HepG2 (cell line): ENCODE data around the gene CERS5. TPM values are rescaled to one million over a fixed set of nuclear protein-coding genes. Genes with fewer than 3 reads are reported as not detected.

Source experiments
- ATAC-seq: fragments of 200-7000 bp; cut with Tn5 transposase; 3 replicates; pipeline ENCODE4 v1.9.1; 2020; ENCODE audit warnings: mild to moderate bottlenecking, moderate library complexity
- BruUV-seq: library from RNA; stranded (reverse); fragments of 400-500 nt; replicated peaks from 2 replicates; lab custom pipeline; 2021; lab: Mats Ljungman, UMichigan
- CTCF ChIA-PET: fragments of 300-600 bp; formaldehyde crosslinking; extraction: SDS; loops from one replicate; lab custom pipeline; 2021; ENCODE audit warnings: low total read pairs, inconsistent platforms, low intra/inter-chr PET ratio; lab: Yijun Ruan, JAX
- POLR2A ChIA-PET: fragments of 350-600 bp; sonication (Branson Sonifier 250); formaldehyde crosslinking; loops from one replicate; lab custom pipeline; 2020; ENCODE audit warnings: antibody characterized with exemption, inconsistent platforms; lab: Yijun Ruan, JAX
- DNase-seq: peaks from one replicate; pipeline ENCODE4 v3.0.0-alpha.2; 2015; ENCODE audit warnings: low spot score
- FAIRE-seq: peaks from 3 replicates; lab custom pipeline; 2011; peaks lifted over from hg19 to GRCh38; lab: Jason Lieb, UNC
- H2AFZ ChIP-seq: one replicate; pipeline ENCODE4 v1.6.1; 2011; ENCODE audit warnings: low read length, inconsistent platforms
- H3K27ac ChIP-seq: fragments of 300-600 bp; 3 replicates; pipeline ENCODE4 v1.8.0; 2011; ENCODE audit warnings: mixed run types, mild to moderate bottlenecking, mixed read lengths, low read length, inconsistent platforms; ENCODE audit not compliant: insufficient read depth; ENCODE audit errors: extremely low read length
- H3K27me3 ChIP-seq, 2 experiments: fragments of 200-600 bp in 1 of 2; 2 replicates in 1 of 2; 3 replicates in 1 of 2; pipeline versions ENCODE4 v1.6.0 to v1.8.0; 2011; ENCODE audit warnings: low read length in 2 of 2, mild to moderate bottlenecking in 2 of 2, moderate library complexity in 2 of 2, inconsistent platforms in 1 of 2; ENCODE audit not compliant: insufficient read depth in 2 of 2, control insufficient read depth in 1 of 2
- H3K36me3 ChIP-seq, 2 experiments: fragments of 200-600 bp in 1 of 2; replicated peaks in 1 of 2; 2 replicates in 1 of 2; 3 replicates in 1 of 2; pipeline versions ENCODE4 v1.5.1 to v1.8.0; 2011; ENCODE audit warnings: low read length in 2 of 2, inconsistent platforms in 1 of 2; ENCODE audit not compliant: insufficient read depth in 2 of 2, control insufficient read depth in 1 of 2
- H3K4me1 ChIP-seq: 2 replicates; pipeline ENCODE4 v1.5.1; 2012; ENCODE audit warnings: low read length, inconsistent platforms; ENCODE audit not compliant: insufficient read depth
- H3K4me2 ChIP-seq: 2 replicates; pipeline ENCODE4 v1.6.0; 2011; ENCODE audit warnings: low read depth, low read length, inconsistent platforms
- H3K4me3 ChIP-seq, 3 experiments: fragments of 200-600 bp in 1 of 3; sonication (generic), shearing (Covaris generic) in 1 of 3; replicated peaks in 1 of 3; 2 replicates each; pipeline ENCODE4 v1.5.1; 2011 to 2016; ENCODE audit warnings: low read length in 3 of 3, inconsistent platforms in 2 of 3, low read depth in 2 of 3, mild to moderate bottlenecking in 2 of 3, control low read depth in 1 of 3, mixed read lengths in 1 of 3; ENCODE audit not compliant: insufficient read depth in 1 of 3
- H3K79me2 ChIP-seq: one replicate; pipeline ENCODE4 v1.6.1; 2011; ENCODE audit warnings: low read length, inconsistent platforms; ENCODE audit not compliant: insufficient read depth
- H3K9ac ChIP-seq: 2 replicates; pipeline ENCODE4 v1.6.0; 2011; ENCODE audit warnings: mild to moderate bottlenecking, low read depth, low read length, inconsistent platforms; ENCODE audit not compliant: insufficient read depth
- H3K9me3 ChIP-seq: 2 replicates; pipeline ENCODE4 v1.5.1; 2012; ENCODE audit warnings: mild to moderate bottlenecking, low read length
- H4K20me1 ChIP-seq: 2 replicates; pipeline ENCODE4 v1.6.0; 2011; ENCODE audit warnings: inconsistent platforms, mild to moderate bottlenecking, low read length, moderate library complexity; ENCODE audit not compliant: insufficient read depth
- ARID4A ChIP-seq: sonication (generic); formaldehyde crosslinking; IDR thresholded peaks from 2 replicates; pipeline ENCODE4 v1.5.0; 2020; ENCODE audit warnings: mild to moderate bottlenecking, missing genetic modification reagents, borderline replicate concordance
- ATF7 ChIP-seq, 2 experiments: fragments of 450-650 bp in 1 of 2; sonication (generic) in 1 of 2; formaldehyde crosslinking in 1 of 2; IDR thresholded peaks; 2 replicates each; pipeline versions ENCODE4 v1.4.0 to v1.6.1; 2016 to 2020; ENCODE audit warnings: antibody characterized with exemption in 1 of 2, mild to moderate bottlenecking in 1 of 2, missing genetic modification reagents in 1 of 2
- DPF2 ChIP-seq: sonication (generic); formaldehyde crosslinking; IDR thresholded peaks from 2 replicates; pipeline ENCODE4 v1.4.0; 2020; ENCODE audit warnings: mild to moderate bottlenecking, low read depth, missing genetic modification reagents, borderline replicate concordance
- FIP1L1 ChIP-seq: fragments of 200-400 bp; formaldehyde crosslinking; IDR thresholded peaks from 2 replicates; pipeline ENCODE4 v1.6.1; 2018; ENCODE audit warnings: low read depth, mild to moderate bottlenecking, low read length, moderate library complexity, borderline replicate concordance; ENCODE audit not compliant: insufficient read depth
- WGBS: methylation state at CpG from one replicate; pipeline ENCODE4 v1.1.6; 2017; ENCODE audit warnings: low lambda C conversion rate; 5-methylcytosine and 5-hydroxymethylcytosine counted together
- in situ Hi-C: cut with HindIII; loops from 2 replicates; pipeline ENCODE4 v1.10.0; 2017; ENCODE audit warnings: low pct_unique_long_range_greater_than_20kb; ENCODE audit not compliant: extremely low pct_ligation_motif_present
- intact Hi-C: fragments of 100-400 bp; cut with micrococcal nuclease; formaldehyde crosslinking; loops from one replicate; pipeline ENCODE4 v1.10.0; 2022; ENCODE audit not compliant: unreplicated experiment
- polyA plus RNA-seq, 8 experiments: library from polyadenylated mRNA; depleted of rRNA in 3 of 8; stranded (reverse) in 7 of 8; unstranded in 1 of 8; fragments of >200 nt; fragmentation: Illumina TruSeq in 4 of 8; extraction: Trizol in 4 of 8; gene quantifications; 2 replicates each; pipeline versions ENCODE4 v1.2.1 to v1.2.3, GENCODE V29; 2011 to 2016; ENCODE audit warnings: low read depth in 4 of 8, missing spikeins in 1 of 8, mixed read lengths in 1 of 8; ENCODE audit not compliant: insufficient read depth in 1 of 8
- total RNA-seq, 5 experiments: library from RNA; depleted of rRNA; stranded (reverse); fragments of >200 nt; fragmentation: Illumina TruSeq; extraction: Trizol; gene quantifications; 2 replicates each; pipeline ENCODE4 v1.2.3, GENCODE V29; 2016; ENCODE audit warnings: low read depth in 1 of 5

The CERS5 gene
- total and polyA plus RNA-seq, 2 of the 13 experiments (the other 11 are each of a cell fraction or from before 2014, with no cell fraction given), result 22.3 to 48.8 TPM

GRCh38 chr12:50175716-50176026 lies 8.5 kb upstream of the CERS5 start:
- no TSS peak for BruUV-seq
- no peak for TF ChIP-seq ARID4A
- TF ChIP-seq ATF7 (IDR thresholded peaks at IDR 0.05), result no peak
- TF ChIP-seq ATF7 (CRISPR knock-in tag; IDR thresholded peaks at IDR 0.05), result no peak
- no peak for TF ChIP-seq FIP1L1
- TF ChIP-seq DPF2 (CRISPR knock-in tag), result no peak
- no peak overlapping the region for H3K27ac ChIP-seq
- CTCF ChIA-PET, result interaction anchor here (1.4 to 2.9 kb wide), 4 partner anchors 43 to 139 kb away, joined by 4 to 31 read pairs (median 16); partner anchors contain the start of gene COX14
- H3K9me3 ChIP-seq, result no peaks in the 10 kb centered on the region
- 0 out of 2 replicates have a peak, but pooled peaks cover under 1% of the 10 kb centered on the region for H3K4me1 ChIP-seq
- POLR2A ChIA-PET, result interaction anchor here (1.0 to 1.4 kb wide), 2 partner anchors 91 to 108 kb away, joined by 3 to 4 read pairs; partner anchors contain the start of genes LIMA1 and SMARCD1
- H2AFZ ChIP-seq, result no peak overlapping the region
- H3K9ac ChIP-seq, result no peak overlapping the region
- peaks cover 5 to 12% of the 10 kb centered on the region in 2 experiments; a peak in 4 of 5 replicates for H3K36me3 ChIP-seq
- ATAC-seq, result no peak
- no peak overlapping the region for H3K4me2 ChIP-seq
- 29% methylated on average over 1 of the region's 1 CpG for WGBS
- in situ Hi-C loops (loop anchor here (5.0 kb wide), 2 partner anchors 48 to 103 kb away; no protein-coding TSS in a partner anchor), intact Hi-C loops (loop anchor here (1.0 kb wide), 1 partner anchor 100 kb away; no protein-coding TSS in a partner anchor)
- H3K27me3 ChIP-seq, result no peaks in the 10 kb centered on the region
- no peaks in the 10 kb centered on the region for H3K79me2 ChIP-seq
- H3K4me3 ChIP-seq, result no peak overlapping the region
- no peak for DNase-seq
- no peak for FAIRE-seq
- no peaks in the 10 kb centered on the region for H4K20me1 ChIP-seq
